HCT116 (cell line): ENCODE results near the gene KCNQ1OT1. TPM values are rescaled to one million over a fixed set of nuclear protein-coding genes. Genes with fewer than 3 reads are reported as not detected.

ENCODE experiments used
- ATAC-seq: fragments of 200-7000 bp; cut with Tn5 transposase; 2 replicates; pipeline ENCODE4 v1.9.1; 2020; ENCODE audit warnings: mild to moderate bottlenecking, moderate library complexity
- BruUV-seq: library from RNA; stranded (reverse); fragments of 400-500 nt; replicated peaks from 2 replicates; lab custom pipeline; 2021; lab: Mats Ljungman, UMichigan
- CTCF ChIA-PET: fragments of 300-600 bp; sonication (Branson Sonifier 250); formaldehyde crosslinking; loops from one replicate; lab custom pipeline; 2021; ENCODE audit warnings: antibody characterized with exemption; lab: Charles Lee
- POLR2A ChIA-PET: fragments of 300-600, 350-600 bp; sonication (Branson Sonifier 250); formaldehyde crosslinking; loops from one replicate; lab custom pipeline; 2021; ENCODE audit warnings: antibody characterized with exemption; lab: Charles Lee
- RAD21 ChIA-PET, 2 experiments: fragments of 300-600 bp; sonication (Branson Sonifier 250); formaldehyde crosslinking; loops; one replicate each; lab custom pipeline; 2023; ENCODE audit warnings: low total read pairs in 2 of 2; ENCODE audit not compliant: uncharacterized antibody in 2 of 2, unreplicated experiment in 2 of 2, low non-redundant PET in 1 of 2; lab: Charles Lee
- DNase-seq: peaks from one replicate; pipeline ENCODE4 v3.0.0-alpha.2; 2010; ENCODE audit warnings: low read depth, low spot score
- H2AFZ ChIP-seq: fragments of 200-600 bp; shearing (Covaris generic), sonication (generic); 2 replicates; pipeline ENCODE4 v1.6.1; 2017; ENCODE audit warnings: low read depth, mixed run types, mixed read lengths, antibody characterized with exemption, low read length; ENCODE audit not compliant: poor library complexity, severe bottlenecking
- H3K27ac ChIP-seq: 2 replicates; pipeline ENCODE4 v1.5.1; 2012; ENCODE audit warnings: low read depth, low read length
- H3K27me3 ChIP-seq: fragments of 200-600 bp; sonication (generic); 2 replicates; pipeline ENCODE4 v1.6.1; 2016; ENCODE audit warnings: mixed run types, low read length, mixed read lengths; ENCODE audit not compliant: insufficient read depth
- H3K36me3 ChIP-seq, 2 experiments: fragments of 200-500 bp in 1 of 2; fragments of 200-600 bp in 1 of 2; sonication (Bioruptor generic) in 1 of 2; sonication (generic) in 1 of 2; 2 replicates each; pipeline versions ENCODE4 v1.5.1 to v1.6.1; 2014 to 2016; ENCODE audit warnings: low read length in 2 of 2, inconsistent platforms in 1 of 2, mixed read lengths in 1 of 2, mixed run types in 1 of 2; ENCODE audit not compliant: insufficient read depth in 2 of 2, control insufficient read depth in 1 of 2
- H3K4me1 ChIP-seq, 2 experiments: fragments of 200-600 bp in 1 of 2; sonication (generic) in 1 of 2; 2 replicates each; pipeline versions ENCODE4 v1.5.1 to v1.6.1; 2012 to 2017; ENCODE audit warnings: low read length in 2 of 2, inconsistent platforms in 1 of 2, mild to moderate bottlenecking in 1 of 2, mixed read lengths in 1 of 2, mixed run types in 1 of 2, moderate library complexity in 1 of 2; ENCODE audit not compliant: insufficient read depth in 2 of 2, control insufficient read depth in 1 of 2
- H3K4me2 ChIP-seq: fragments of 200-600 bp; sonication (generic); 2 replicates; pipeline ENCODE4 v1.6.1; 2017; ENCODE audit warnings: mixed run types, low read length, mixed read lengths
- H3K4me3 ChIP-seq, 2 experiments: fragments of 200-600 bp in 1 of 2; sonication (generic) in 1 of 2; replicated peaks in 1 of 2; 2 replicates each; pipeline ENCODE4 v1.5.1; 2011 to 2016; ENCODE audit warnings: low read length in 2 of 2, control low read depth in 1 of 2, low read depth in 1 of 2, mild to moderate bottlenecking in 1 of 2, mixed read lengths in 1 of 2, mixed run types in 1 of 2
- H3K79me2 ChIP-seq: fragments of 200-600 bp; sonication (generic); 2 replicates; pipeline ENCODE4 v1.6.1; 2017; ENCODE audit warnings: mild to moderate bottlenecking, mixed run types, low read length, moderate library complexity, mixed read lengths; ENCODE audit not compliant: insufficient read depth
- H3K9ac ChIP-seq: fragments of 200-600 bp; sonication (generic); 2 replicates; pipeline ENCODE4 v1.6.1; 2016; ENCODE audit warnings: low read length, mixed read lengths
- H3K9me2 ChIP-seq: fragments of 200-600 bp; sonication (generic), shearing (Covaris generic); 2 replicates; pipeline ENCODE4 v1.6.1; 2017; ENCODE audit warnings: mixed run types, mild to moderate bottlenecking, moderate library complexity; ENCODE audit not compliant: insufficient read depth
- H3K9me3 ChIP-seq, 2 experiments: fragments of 200-500 bp in 1 of 2; fragments of 200-600 bp in 1 of 2; sonication (Bioruptor generic) in 1 of 2; sonication (generic) in 1 of 2; 2 replicates each; pipeline ENCODE4 v1.6.1; 2014 to 2017; ENCODE audit warnings: low read length in 2 of 2, mixed read lengths in 2 of 2, inconsistent platforms in 1 of 2, low read depth in 1 of 2, mild to moderate bottlenecking in 1 of 2, mixed run types in 1 of 2, moderate library complexity in 1 of 2; ENCODE audit not compliant: control insufficient read depth in 1 of 2, insufficient read depth in 1 of 2
- H4K20me1 ChIP-seq: fragments of 200-600 bp; sonication (generic), shearing (Covaris generic); 2 replicates; pipeline ENCODE4 v1.6.1; 2017; ENCODE audit warnings: mixed run types, mild to moderate bottlenecking, moderate library complexity; ENCODE audit not compliant: insufficient read depth
- EZH2phosphoT487 ChIP-seq: fragments of 200-600 bp; IDR thresholded peaks from 2 replicates; pipeline ENCODE4 v1.6.1; 2018; ENCODE audit warnings: antibody characterized with exemption, borderline replicate concordance
- SIN3A ChIP-seq: IDR thresholded peaks from 2 replicates; pipeline ENCODE4 v1.6.1; 2012; ENCODE audit warnings: low read depth
- intact Hi-C: fragments of 100-400 bp; cut with micrococcal nuclease; formaldehyde crosslinking; loops from 2 replicates; pipeline ENCODE4 v1.10.0; 2022
- total RNA-seq: library from RNA; stranded (reverse); gene quantifications from one replicate; pipeline ENCODE4 v1.2.1, GENCODE V29; 2021; ENCODE audit not compliant: unreplicated experiment
- TF ChIP-seq, protein P1 (sequence below): IDR thresholded peaks from 2 replicates; pipeline ENCODE4 v1.6.1; 2011; ENCODE audit warnings: mild to moderate bottlenecking, low read length, moderate library complexity; ENCODE audit not compliant: insufficient replicate concordance; ENCODE audit errors: extremely low read depth
- TF ChIP-seq, protein P2 (sequence below): IDR thresholded peaks from 2 replicates; pipeline ENCODE4 v1.6.1; 2012; ENCODE audit warnings: low read depth

KCNQ1OT1 gene
- total RNA-seq, 1 experiment from 2014 or later: 1.1 TPM

DNA sequence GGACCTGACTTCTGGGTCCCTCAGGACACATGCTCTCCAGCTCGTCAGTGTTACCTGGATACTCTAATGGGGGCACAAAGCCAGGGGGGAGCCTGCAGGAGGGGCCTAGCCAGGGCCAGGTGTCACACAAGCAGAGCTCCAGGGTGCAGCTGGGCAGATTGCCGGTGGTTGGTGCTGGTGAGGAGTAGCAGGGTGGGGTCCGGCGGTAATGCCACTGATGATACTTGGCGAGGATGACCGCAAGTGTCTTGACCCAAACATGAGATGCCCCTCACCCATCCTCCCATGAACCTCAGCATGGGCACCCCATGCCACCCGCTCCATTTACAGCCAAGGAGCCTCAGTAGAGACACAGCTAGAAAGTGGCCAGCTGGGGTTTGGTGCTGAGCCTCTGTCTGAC is 15.1 kb upstream of the KCNQ1OT1 start:
- Histone ChIP-seq H4K20me1 (no peaks in the 10 kb centered on the region), H3K4me3 (no peak overlapping the region), H3K36me3 (no peaks in the 10 kb centered on the region), H3K4me1 (no peaks in the 10 kb centered on the region), H3K9me3 (no peaks in the 10 kb centered on the region), H3K27ac (no peak overlapping the region)
- ATAC-seq: no peak
- CTCF ChIA-PET: no interaction called here
- TF ChIP-seq, protein P1, sequence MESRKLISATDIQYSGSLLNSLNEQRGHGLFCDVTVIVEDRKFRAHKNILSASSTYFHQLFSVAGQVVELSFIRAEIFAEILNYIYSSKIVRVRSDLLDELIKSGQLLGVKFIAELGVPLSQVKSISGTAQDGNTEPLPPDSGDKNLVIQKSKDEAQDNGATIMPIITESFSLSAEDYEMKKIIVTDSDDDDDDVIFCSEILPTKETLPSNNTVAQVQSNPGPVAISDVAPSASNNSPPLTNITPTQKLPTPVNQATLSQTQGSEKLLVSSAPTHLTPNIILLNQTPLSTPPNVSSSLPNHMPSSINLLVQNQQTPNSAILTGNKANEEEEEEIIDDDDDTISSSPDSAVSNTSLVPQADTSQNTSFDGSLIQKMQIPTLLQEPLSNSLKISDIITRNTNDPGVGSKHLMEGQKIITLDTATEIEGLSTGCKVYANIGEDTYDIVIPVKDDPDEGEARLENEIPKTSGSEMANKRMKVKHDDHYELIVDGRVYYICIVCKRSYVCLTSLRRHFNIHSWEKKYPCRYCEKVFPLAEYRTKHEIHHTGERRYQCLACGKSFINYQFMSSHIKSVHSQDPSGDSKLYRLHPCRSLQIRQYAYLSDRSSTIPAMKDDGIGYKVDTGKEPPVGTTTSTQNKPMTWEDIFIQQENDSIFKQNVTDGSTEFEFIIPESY: no peak
- TF ChIP-seq, protein P2, sequence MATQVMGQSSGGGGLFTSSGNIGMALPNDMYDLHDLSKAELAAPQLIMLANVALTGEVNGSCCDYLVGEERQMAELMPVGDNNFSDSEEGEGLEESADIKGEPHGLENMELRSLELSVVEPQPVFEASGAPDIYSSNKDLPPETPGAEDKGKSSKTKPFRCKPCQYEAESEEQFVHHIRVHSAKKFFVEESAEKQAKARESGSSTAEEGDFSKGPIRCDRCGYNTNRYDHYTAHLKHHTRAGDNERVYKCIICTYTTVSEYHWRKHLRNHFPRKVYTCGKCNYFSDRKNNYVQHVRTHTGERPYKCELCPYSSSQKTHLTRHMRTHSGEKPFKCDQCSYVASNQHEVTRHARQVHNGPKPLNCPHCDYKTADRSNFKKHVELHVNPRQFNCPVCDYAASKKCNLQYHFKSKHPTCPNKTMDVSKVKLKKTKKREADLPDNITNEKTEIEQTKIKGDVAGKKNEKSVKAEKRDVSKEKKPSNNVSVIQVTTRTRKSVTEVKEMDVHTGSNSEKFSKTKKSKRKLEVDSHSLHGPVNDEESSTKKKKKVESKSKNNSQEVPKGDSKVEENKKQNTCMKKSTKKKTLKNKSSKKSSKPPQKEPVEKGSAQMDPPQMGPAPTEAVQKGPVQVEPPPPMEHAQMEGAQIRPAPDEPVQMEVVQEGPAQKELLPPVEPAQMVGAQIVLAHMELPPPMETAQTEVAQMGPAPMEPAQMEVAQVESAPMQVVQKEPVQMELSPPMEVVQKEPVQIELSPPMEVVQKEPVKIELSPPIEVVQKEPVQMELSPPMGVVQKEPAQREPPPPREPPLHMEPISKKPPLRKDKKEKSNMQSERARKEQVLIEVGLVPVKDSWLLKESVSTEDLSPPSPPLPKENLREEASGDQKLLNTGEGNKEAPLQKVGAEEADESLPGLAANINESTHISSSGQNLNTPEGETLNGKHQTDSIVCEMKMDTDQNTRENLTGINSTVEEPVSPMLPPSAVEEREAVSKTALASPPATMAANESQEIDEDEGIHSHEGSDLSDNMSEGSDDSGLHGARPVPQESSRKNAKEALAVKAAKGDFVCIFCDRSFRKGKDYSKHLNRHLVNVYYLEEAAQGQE: no peak
- TF ChIP-seq SIN3A: no peak
- no peak for TF ChIP-seq EZH2phosphoT487
- TF ChIP-seq, all 23 proteins: peak for 0
- H3K9me2 ChIP-seq: no peaks in the 10 kb centered on the region
- ChIA-PET RAD21 (no interaction called here), POLR2A (no interaction called here)
- intact Hi-C loops: no loop called here
- DNase-seq: no peak
- no peak overlapping the region for H3K9ac ChIP-seq
- H3K79me2 ChIP-seq: no peaks in the 10 kb centered on the region
- no peak overlapping the region for H2AFZ ChIP-seq
- H3K27me3 ChIP-seq: no peaks in the 10 kb centered on the region
- no TSS peak for BruUV-seq
- H3K4me2 ChIP-seq: no peak overlapping the region
